Adrenal gland (tissue), 12 donors: Measurements from ENCODE around the gene PPP3CA. TPM values are rescaled to one million over a fixed set of nuclear protein-coding genes. Genes with fewer than 3 reads are reported as not detected.

ENCODE experiments used
- DNase-seq, 7 donors: peaks; one replicate each; pipeline ENCODE4 v3.0.0-alpha.2; 2019 to 2020
- H3K27ac ChIP-seq, 5 donors: fragments of 200-600 bp; sonication (generic) in 4 of 5; 1 replicate in 3 of 5; 2 replicates in 2 of 5; pipeline versions ENCODE4 v1.5.1 to v1.8.0; 2016 to 2020; ENCODE audit warnings: mild to moderate bottlenecking in 1 of 5
- H3K27me3 ChIP-seq: fragments of 200-600 bp; 2 replicates; pipeline ENCODE4 v1.8.0; 2021
- H3K36me3 ChIP-seq, 2 donors: fragments of 200-600 bp; replicated peaks in 1 of 2; 1 replicate in 1 of 2; 2 replicates in 1 of 2; pipeline versions ENCODE4 v1.5.1 to v1.8.0; 2018 to 2022
- H3K4me1 ChIP-seq, 2 donors: fragments of 200-600 bp; replicated peaks in 1 of 2; 1 replicate in 1 of 2; 2 replicates in 1 of 2; pipeline versions ENCODE4 v1.5.1 to v1.8.0; 2018 to 2021
- H3K4me3 ChIP-seq, 4 donors: fragments of 200-600 bp; sonication (generic) in 3 of 4; one replicate each; pipeline ENCODE4 v1.5.1; 2016 to 2018
- H3K9me3 ChIP-seq, 3 donors: fragments of 200-600 bp; sonication (generic) in 1 of 3; replicated peaks in 1 of 3; 1 replicate in 2 of 3; 2 replicates in 1 of 3; pipeline versions ENCODE4 v1.5.1 to v1.8.0; 2016 to 2021
- POLR2A ChIP-seq, 2 donors: fragments of 450-650 bp; IDR thresholded peaks; one replicate each; pipeline ENCODE4 v1.6.1; 2017; ENCODE audit warnings: antibody characterized with exemption in 2 of 2, mild to moderate bottlenecking in 2 of 2, moderate library complexity in 1 of 2
- WGBS, 4 donors: extraction: QIAGEN DNeasy Blood & Tissue Kit in 2 of 4; methylation state at CpG; one replicate each; pipeline versions ENCODE4 v1.1.5 to v1.1.7; 2013 to 2017; 5-methylcytosine and 5-hydroxymethylcytosine counted together
- intact Hi-C, 2 donors: fragments of 100-400 bp; cut with DNase I; formaldehyde crosslinking; loops; one replicate each; pipeline versions ENCODE4 v1.14.1 to v1.15.0; 2022 to 2023
- polyA plus RNA-seq, 3 donors: library from polyadenylated mRNA; stranded (reverse); fragments of 200-250 nt in 2 of 3; fragments of 350-450 nt in 1 of 3; fragmentation: Illumina TruSeq in 1 of 3; extraction: RNeasy Lipid Tissue Mini Kit (QIAGEN cat#74804) in 1 of 3; gene quantifications; one replicate each; pipeline ENCODE4 v1.2.3, GENCODE V29; 2013 to 2014
- total RNA-seq, 9 donors: library from RNA; depleted of rRNA in 4 of 9; stranded (reverse); fragments of >200 nt in 4 of 9; fragments of 120-200 nt in 1 of 9; fragmentation: NEBNext Ultra II Directional in 1 of 9; extraction: Animal tissue kit (Norgen Biotek cat#: 25700) in 1 of 9; gene quantifications; one replicate each; pipeline versions ENCODE4 v1.1.0 to v1.2.4, GENCODE V29; 2013 to 2023
- TF ChIP-seq, protein P1 (sequence below), 6 experiments: fragments of 450-650 bp in 4 of 6; fragments of 200-600 bp in 2 of 6; sonication (generic) in 1 of 6; IDR thresholded peaks; 1 replicate in 5 of 6; 2 replicates in 1 of 6; pipeline versions ENCODE4 v1.5.1 to v1.8.0; 2016 to 2021; ENCODE audit warnings: antibody characterized with exemption in 6 of 6, mild to moderate bottlenecking in 2 of 6, moderate library complexity in 1 of 6
- donor health status: healthy with polysubstance abuse.
- donor health status: Bipolar disorder and iron deficiency.
- donor health status: DM: yes; HTN: yes; CAD: no.
- donor health status: DM: no; HTN: no; CAD: no.
- donor health status: DM: no; HTN: no; CAD: no.
- donor health status: DM: yes; HTN: yes; CAD: no.

PPP3CA gene
- total and polyA plus RNA-seq, 12 donors = 13.8 to 138 (median 43.8) TPM

DNA sequence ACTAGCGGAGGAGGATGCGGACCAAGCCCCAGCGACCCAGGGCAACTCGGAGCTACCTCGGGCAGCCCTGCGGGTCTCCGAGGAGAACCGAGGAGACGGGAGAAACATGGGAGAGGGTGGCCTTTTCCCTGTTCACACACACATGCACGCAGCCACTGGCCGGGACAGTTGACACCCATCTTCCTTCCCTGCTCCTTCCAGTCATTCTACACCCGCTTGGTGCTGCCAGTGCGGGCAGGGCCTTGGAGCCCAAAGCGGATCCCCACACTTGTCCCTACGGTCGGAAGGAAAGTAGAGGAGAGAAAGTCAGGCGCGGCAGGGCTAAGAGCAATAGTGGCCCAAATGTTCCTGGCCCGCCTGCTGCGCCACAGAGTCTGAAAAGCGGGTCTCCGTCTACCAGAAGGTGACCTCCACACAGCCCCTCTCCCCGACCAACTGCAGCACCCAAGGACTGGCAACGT, 1.1 kb upstream of the PPP3CA start:
- Histone ChIP-seq H3K4me1 (peaks cover 5 to 26% of the 10 kb centered on the region in 2 donors), H3K4me3 (peak overlapping the region; percentile 58 to 92 (median 87)), H3K27me3 (no peaks in the 10 kb centered on the region), H3K27ac (peak overlapping the region; percentile 83 to 98 (median 97)), H3K9me3 (no peaks in the 10 kb centered on the region), H3K36me3 (no peaks in the 10 kb centered on the region)
- intact Hi-C loops = loop anchor here (5.0 to 10.0 kb wide), 3 partner anchors 74 to 164 kb away; no protein-coding TSS in a partner anchor
- DNase-seq = peak in 4 of 7 donors; percentile 26 to 71 (median 41)
- TF ChIP-seq POLR2A (IDR thresholded peaks at IDR 0.05) = no peak
- TF ChIP-seq, protein P1, sequence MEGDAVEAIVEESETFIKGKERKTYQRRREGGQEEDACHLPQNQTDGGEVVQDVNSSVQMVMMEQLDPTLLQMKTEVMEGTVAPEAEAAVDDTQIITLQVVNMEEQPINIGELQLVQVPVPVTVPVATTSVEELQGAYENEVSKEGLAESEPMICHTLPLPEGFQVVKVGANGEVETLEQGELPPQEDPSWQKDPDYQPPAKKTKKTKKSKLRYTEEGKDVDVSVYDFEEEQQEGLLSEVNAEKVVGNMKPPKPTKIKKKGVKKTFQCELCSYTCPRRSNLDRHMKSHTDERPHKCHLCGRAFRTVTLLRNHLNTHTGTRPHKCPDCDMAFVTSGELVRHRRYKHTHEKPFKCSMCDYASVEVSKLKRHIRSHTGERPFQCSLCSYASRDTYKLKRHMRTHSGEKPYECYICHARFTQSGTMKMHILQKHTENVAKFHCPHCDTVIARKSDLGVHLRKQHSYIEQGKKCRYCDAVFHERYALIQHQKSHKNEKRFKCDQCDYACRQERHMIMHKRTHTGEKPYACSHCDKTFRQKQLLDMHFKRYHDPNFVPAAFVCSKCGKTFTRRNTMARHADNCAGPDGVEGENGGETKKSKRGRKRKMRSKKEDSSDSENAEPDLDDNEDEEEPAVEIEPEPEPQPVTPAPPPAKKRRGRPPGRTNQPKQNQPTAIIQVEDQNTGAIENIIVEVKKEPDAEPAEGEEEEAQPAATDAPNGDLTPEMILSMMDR (IDR thresholded peaks at IDR 0.05) = no peak
- 7 to 12% (median 9%) methylated on average over 17 to 24 of the region's 24 CpGs for WGBS, 4 donors

GRCh38 chr4:101347557-101348366, 436 bp upstream of the PPP3CA start:
- intact Hi-C loops = loop anchor here (5.0 to 10.0 kb wide), 3 partner anchors 73 to 163 kb away; no protein-coding TSS in a partner anchor
- 0 to 1% (median 1%) methylated on average over 21 to 71 of the region's 71 CpGs for WGBS, 4 donors
- no peaks in the 10 kb centered on the region for H3K27me3 ChIP-seq
- H3K4me3 ChIP-seq = peak overlapping the region; percentile 58 to 92 (median 90)
- H3K9me3 ChIP-seq = no peaks in the 10 kb centered on the region
- peak overlapping the region; percentile 91 to 98 (median 97) for H3K27ac ChIP-seq
- DNase-seq = peak; percentile 99 to 100 (median 99)
- peaks cover 5 to 28% of the 10 kb centered on the region in 2 donors for H3K4me1 ChIP-seq
- no peaks in the 10 kb centered on the region for H3K36me3 ChIP-seq
- TF ChIP-seq, protein P1 (IDR thresholded peaks at IDR 0.05) = peak in 4 of 6 experiments; percentile 30 to 34 (median 32)
- TF ChIP-seq POLR2A (IDR thresholded peaks at IDR 0.05) = peak; percentile 75 to 89

DNA sequence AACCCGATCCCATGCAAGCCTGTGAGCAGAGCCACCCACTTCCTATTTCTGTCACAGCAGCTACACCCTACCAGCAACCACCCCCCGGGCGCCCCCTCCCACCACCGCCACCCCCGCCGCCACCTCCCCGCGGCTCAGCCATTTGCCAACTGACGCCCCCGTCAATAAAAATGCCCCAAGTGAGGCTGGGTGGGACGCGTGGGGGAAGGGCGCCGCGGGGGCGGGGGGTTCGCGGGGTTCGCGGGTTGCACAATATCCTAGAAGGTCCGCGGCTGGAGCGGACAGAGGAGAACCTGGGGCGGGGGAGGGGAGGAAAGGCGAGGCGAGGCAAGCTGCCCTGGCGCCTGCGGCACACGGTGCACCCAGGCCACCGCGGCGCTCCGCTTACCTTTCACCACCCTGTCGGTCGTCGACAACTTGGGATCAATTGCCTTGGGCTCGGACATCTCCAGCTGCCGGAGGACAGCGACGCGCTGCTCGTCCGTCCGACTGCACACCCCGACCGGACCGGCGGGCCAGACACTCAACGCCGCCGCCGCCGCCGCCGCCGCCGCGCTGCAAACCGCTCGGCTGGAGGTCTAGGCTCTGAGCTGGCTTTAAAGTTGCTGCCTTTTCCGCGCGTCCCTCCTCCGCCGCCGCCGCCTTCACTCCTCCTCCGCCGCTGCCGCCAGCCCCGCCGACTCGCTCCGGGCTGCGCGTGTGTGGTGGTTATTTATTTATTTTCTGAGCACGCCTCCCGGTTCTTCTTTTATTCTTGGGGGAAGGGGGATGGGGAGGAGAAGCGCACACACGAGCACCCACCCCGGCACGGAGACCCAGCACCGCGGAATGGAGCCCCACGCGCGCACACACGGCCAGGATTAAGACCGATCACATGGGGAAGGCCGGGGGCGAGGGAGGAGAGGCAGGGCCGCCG, 717 bp downstream of the PPP3CA start:
- Histone ChIP-seq H3K36me3 (no peaks in the 10 kb centered on the region), H3K9me3 (no peaks in the 10 kb centered on the region), H3K27ac (peak overlapping the region; percentile 59 to 98 (median 91)), H3K4me1 (peaks cover 5 to 32% of the 10 kb centered on the region in 2 donors), H3K27me3 (no peaks in the 10 kb centered on the region), H3K4me3 (peak overlapping the region; percentile 54 to 90 (median 86))
- peak in 1 of 2 donors; percentile 42 for TF ChIP-seq POLR2A (IDR thresholded peaks at IDR 0.05)
- TF ChIP-seq, protein P1 (IDR thresholded peaks at IDR 0.05) = peak in 1 of 6 experiments; percentile 22
- WGBS, 4 donors = 0 to 1% (median 0%) methylated on average over 22 to 93 of the region's 93 CpGs
- intact Hi-C loops = loop anchor here (5.0 to 10.0 kb wide), 3 partner anchors 72 to 162 kb away; no protein-coding TSS in a partner anchor
- DNase-seq = peak; percentile 65 to 76 (median 67)
